Fibroblast of lung (primary cell): Measurements from ENCODE around the gene KCNIP1. TPM values are rescaled to one million over a fixed set of nuclear protein-coding genes. Genes with fewer than 3 reads are reported as not detected.

ENCODE experiments used
- DNase-seq, 2 donors: peaks; one replicate each; pipeline versions ENCODE4 v3.0.0 to v3.0.0-alpha.2; 2010; ENCODE audit warnings: low read depth in 2 of 2
- H2AFZ ChIP-seq: 2 replicates; pipeline ENCODE4 v1.5.1; 2012; ENCODE audit warnings: low read length, control low read depth, inconsistent platforms
- H3K27ac ChIP-seq: 2 replicates; pipeline ENCODE4 v1.5.1; 2011; ENCODE audit warnings: low read length, control low read depth; ENCODE audit not compliant: insufficient read depth
- H3K27me3 ChIP-seq: 2 replicates; pipeline ENCODE4 v1.5.1; 2011; ENCODE audit warnings: mild to moderate bottlenecking, low read length; ENCODE audit not compliant: control insufficient read depth, insufficient read depth
- H3K36me3 ChIP-seq: 2 replicates; pipeline ENCODE4 v1.5.1; 2011; ENCODE audit warnings: low read length; ENCODE audit not compliant: control insufficient read depth, insufficient read depth
- H3K4me1 ChIP-seq: 2 replicates; pipeline ENCODE4 v1.5.1; 2011; ENCODE audit warnings: low read length; ENCODE audit not compliant: control insufficient read depth, insufficient read depth; ENCODE audit errors: extremely low read depth
- H3K4me2 ChIP-seq: 2 replicates; pipeline ENCODE4 v1.5.1; 2011; ENCODE audit warnings: low read length, control low read depth; ENCODE audit not compliant: insufficient read depth; ENCODE audit errors: extremely low read depth
- H3K4me3 ChIP-seq, 4 experiments: fragments of 200-600 bp in 1 of 4; sonication (generic) in 1 of 4; replicated peaks in 1 of 4; 2 replicates each; pipeline ENCODE4 v1.5.1; 2011 to 2016; ENCODE audit warnings: low read length in 4 of 4, low read depth in 3 of 4, mild to moderate bottlenecking in 3 of 4, control low read depth in 2 of 4, inconsistent platforms in 1 of 4, mixed read lengths in 1 of 4; ENCODE audit not compliant: insufficient read depth in 1 of 4; ENCODE audit errors: control extremely low read depth in 1 of 4
- H3K79me2 ChIP-seq: 2 replicates; pipeline ENCODE4 v1.5.1; 2012; ENCODE audit warnings: mild to moderate bottlenecking, low read length, inconsistent platforms; ENCODE audit not compliant: control insufficient read depth, insufficient read depth
- H3K9ac ChIP-seq: 2 replicates; pipeline ENCODE4 v1.5.1; 2011; ENCODE audit warnings: mild to moderate bottlenecking, low read length, control low read depth; ENCODE audit not compliant: insufficient read depth
- H3K9me3 ChIP-seq: 2 replicates; pipeline ENCODE4 v1.5.1; 2012; ENCODE audit warnings: low read depth, low read length; ENCODE audit not compliant: control insufficient read depth, insufficient read depth
- H4K20me1 ChIP-seq: 2 replicates; pipeline ENCODE4 v1.5.1; 2011; ENCODE audit warnings: low read length; ENCODE audit not compliant: control insufficient read depth, insufficient read depth; ENCODE audit errors: extremely low read depth
- CTCF ChIP-seq, 2 donors: IDR thresholded peaks in 1 of 2; conservative IDR thresholded peaks in 1 of 2; 1 replicate in 1 of 2; 2 replicates in 1 of 2; pipeline ENCODE4 v1.5.1; 2011 to 2012; ENCODE audit warnings: low read length in 2 of 2, control low read depth in 1 of 2, inconsistent platforms in 1 of 2, low read depth in 1 of 2, mild to moderate bottlenecking in 1 of 2
- EZH2 ChIP-seq: IDR thresholded peaks from 2 replicates; pipeline ENCODE4 v1.5.1; 2012; ENCODE audit warnings: low read length, control low read depth, mild to moderate bottlenecking; ENCODE audit errors: missing control alignments
- polyA minus RNA-seq: library from RNA; depleted of rRNA, polyadenylated mRNA; stranded (reverse); fragments of >200 nt; gene quantifications from 2 replicates; pipeline ENCODE4 v1.2.3, GENCODE V29; 2011; ENCODE audit warnings: low replicate concordance
- polyA plus RNA-seq, 2 donors: library from polyadenylated mRNA; depleted of rRNA in 1 of 2; stranded (reverse) in 1 of 2; unstranded in 1 of 2; fragments of >200 nt; gene quantifications; 2 replicates each; pipeline ENCODE4 v1.2.1, GENCODE V29; 2011 to 2012; ENCODE audit warnings: missing spikeins in 1 of 2
- total RNA-seq: library from RNA; depleted of rRNA; stranded (reverse); fragments of >200 nt; gene quantifications from 2 replicates; pipeline ENCODE4 v1.2.1, GENCODE V29; 2014

The KCNIP1 gene
- total RNA-seq, result not detected in 2 replicates
- 0.08 TPM in 1 of 2 replicates, not detected in the other for polyA plus RNA-seq
- polyA plus RNA-seq (2012), result not detected in 2 replicates
- polyA minus RNA-seq, result not detected in 2 replicates

GRCh38 chr5:170503990-170504596 lies at the start of gene KCNIP1:
TSS of gene KCNIP1 (plus strand) at chr5:170504020.
- Histone ChIP-seq H3K36me3 (no peaks in the 10 kb centered on the region), H3K9ac (no peak within 1 kb of the TSS), H3K79me2 (no peaks in the 10 kb centered on the region), H3K4me1 (no peaks in the 10 kb centered on the region), H3K4me2 (peak within 1 kb of the TSS; percentile 35), H3K4me3 (no peak within 1 kb of the TSS), H3K9me3 (no peaks in the 10 kb centered on the region), H3K27me3 (no peaks in the 10 kb centered on the region), H3K27ac (no peak within 1 kb of the TSS), H2AFZ (no peak within 1 kb of the TSS), H4K20me1 (no peaks in the 10 kb centered on the region)
- DNase-seq, result peak in 1 of 2 donors; percentile 41
- TF ChIP-seq EZH2 (no peak), CTCF (conservative IDR thresholded peaks at IDR 0.05 in 1 of 2, IDR thresholded peaks at IDR 0.05 in 1 of 2; ENCODE audit: low read depth in 1 of 2, low read length in 2 of 2) (no peak)

- H3K9ac ChIP-seq, result no peak overlapping the region
- H3K79me2 ChIP-seq, result no peaks in the 10 kb centered on the region
- no peak overlapping the region for H2AFZ ChIP-seq
- H3K27ac ChIP-seq, result no peak overlapping the region
- H3K4me3 ChIP-seq, result no peak overlapping the region
- H3K4me2 ChIP-seq, result no peak overlapping the region
- DNase-seq, result no peak
- no peaks in the 10 kb centered on the region for H3K36me3 ChIP-seq
- no peaks in the 10 kb centered on the region for H4K20me1 ChIP-seq
- peaks cover 2% of the 10 kb centered on the region for H3K4me1 ChIP-seq
- no peak for TF ChIP-seq EZH2
- TF ChIP-seq CTCF (conservative IDR thresholded peaks at IDR 0.05 in 1 of 2, IDR thresholded peaks at IDR 0.05 in 1 of 2; ENCODE audit: low read depth in 1 of 2, low read length in 2 of 2), result no peak
- H3K27me3 ChIP-seq, result no peaks in the 10 kb centered on the region
- no peaks in the 10 kb centered on the region for H3K9me3 ChIP-seq
Observed at GRCh38 chr5:170463426-170463825, 40.4 kb upstream of the KCNIP1 start.

GRCh38 chr5:170464280-170465127 lies 39.3 kb upstream of the KCNIP1 start:
- H2AFZ ChIP-seq, result no peak overlapping the region
- TF ChIP-seq EZH2 (no peak), CTCF (conservative IDR thresholded peaks at IDR 0.05 in 1 of 2, IDR thresholded peaks at IDR 0.05 in 1 of 2; ENCODE audit: low read depth in 1 of 2, low read length in 2 of 2) (no peak)
- H3K27me3 ChIP-seq, result no peaks in the 10 kb centered on the region

More at GRCh38 chr5:170464280-170465127, 39.3 kb upstream of the KCNIP1 start:
- H4K20me1 ChIP-seq, result no peaks in the 10 kb centered on the region
- no peak for DNase-seq
- no peaks in the 10 kb centered on the region for H3K79me2 ChIP-seq
- H3K9me3 ChIP-seq, result no peaks in the 10 kb centered on the region
- H3K27ac ChIP-seq, result no peak overlapping the region
- peaks cover 2% of the 10 kb centered on the region for H3K4me1 ChIP-seq
- no peak overlapping the region for H3K9ac ChIP-seq
- no peak overlapping the region for H3K4me3 ChIP-seq
- no peaks in the 10 kb centered on the region for H3K36me3 ChIP-seq
- no peak overlapping the region for H3K4me2 ChIP-seq
